HCT116 (cell line): ENCODE data around the gene TMEM203. TPM values are rescaled to one million over a fixed set of nuclear protein-coding genes. Genes with fewer than 3 reads are reported as not detected.
A peak's percentile ranks its signal among the peaks of the same experiment; 100 is the strongest.

Experiments used
- ATAC-seq: fragments of 200-7000 bp; cut with Tn5 transposase; 2 replicates; pipeline ENCODE4 v1.9.1; 2020; ENCODE audit warnings: mild to moderate bottlenecking, moderate library complexity
- BruUV-seq: library from RNA; stranded (reverse); fragments of 400-500 nt; replicated peaks from 2 replicates; lab custom pipeline; 2021; lab: Mats Ljungman, UMichigan
- CTCF ChIA-PET: fragments of 300-600 bp; sonication (Branson Sonifier 250); formaldehyde crosslinking; loops from one replicate; lab custom pipeline; 2021; ENCODE audit warnings: antibody characterized with exemption; lab: Charles Lee
- POLR2A ChIA-PET: fragments of 300-600, 350-600 bp; sonication (Branson Sonifier 250); formaldehyde crosslinking; loops from one replicate; lab custom pipeline; 2021; ENCODE audit warnings: antibody characterized with exemption; lab: Charles Lee
- RAD21 ChIA-PET, 2 experiments: fragments of 300-600 bp; sonication (Branson Sonifier 250); formaldehyde crosslinking; loops; one replicate each; lab custom pipeline; 2023; ENCODE audit warnings: low total read pairs in 2 of 2; ENCODE audit not compliant: uncharacterized antibody in 2 of 2, unreplicated experiment in 2 of 2, low non-redundant PET in 1 of 2; lab: Charles Lee
- DNase-seq: peaks from one replicate; pipeline ENCODE4 v3.0.0-alpha.2; 2010; ENCODE audit warnings: low read depth, low spot score
- H2AFZ ChIP-seq: fragments of 200-600 bp; shearing (Covaris generic), sonication (generic); 2 replicates; pipeline ENCODE4 v1.6.1; 2017; ENCODE audit warnings: low read depth, mixed run types, mixed read lengths, antibody characterized with exemption, low read length; ENCODE audit not compliant: poor library complexity, severe bottlenecking
- H3K27ac ChIP-seq: 2 replicates; pipeline ENCODE4 v1.5.1; 2012; ENCODE audit warnings: low read depth, low read length
- H3K27me3 ChIP-seq: fragments of 200-600 bp; sonication (generic); 2 replicates; pipeline ENCODE4 v1.6.1; 2016; ENCODE audit warnings: mixed run types, low read length, mixed read lengths; ENCODE audit not compliant: insufficient read depth
- H3K36me3 ChIP-seq, 2 experiments: fragments of 200-500 bp in 1 of 2; fragments of 200-600 bp in 1 of 2; sonication (Bioruptor generic) in 1 of 2; sonication (generic) in 1 of 2; 2 replicates each; pipeline versions ENCODE4 v1.5.1 to v1.6.1; 2014 to 2016; ENCODE audit warnings: low read length in 2 of 2, inconsistent platforms in 1 of 2, mixed read lengths in 1 of 2, mixed run types in 1 of 2; ENCODE audit not compliant: insufficient read depth in 2 of 2, control insufficient read depth in 1 of 2
- H3K4me1 ChIP-seq, 2 experiments: fragments of 200-600 bp in 1 of 2; sonication (generic) in 1 of 2; 2 replicates each; pipeline versions ENCODE4 v1.5.1 to v1.6.1; 2012 to 2017; ENCODE audit warnings: low read length in 2 of 2, inconsistent platforms in 1 of 2, mild to moderate bottlenecking in 1 of 2, mixed read lengths in 1 of 2, mixed run types in 1 of 2, moderate library complexity in 1 of 2; ENCODE audit not compliant: insufficient read depth in 2 of 2, control insufficient read depth in 1 of 2
- H3K4me2 ChIP-seq: fragments of 200-600 bp; sonication (generic); 2 replicates; pipeline ENCODE4 v1.6.1; 2017; ENCODE audit warnings: mixed run types, low read length, mixed read lengths
- H3K4me3 ChIP-seq, 2 experiments: fragments of 200-600 bp in 1 of 2; sonication (generic) in 1 of 2; replicated peaks in 1 of 2; 2 replicates each; pipeline ENCODE4 v1.5.1; 2011 to 2016; ENCODE audit warnings: low read length in 2 of 2, control low read depth in 1 of 2, low read depth in 1 of 2, mild to moderate bottlenecking in 1 of 2, mixed read lengths in 1 of 2, mixed run types in 1 of 2
- H3K79me2 ChIP-seq: fragments of 200-600 bp; sonication (generic); 2 replicates; pipeline ENCODE4 v1.6.1; 2017; ENCODE audit warnings: mild to moderate bottlenecking, mixed run types, low read length, moderate library complexity, mixed read lengths; ENCODE audit not compliant: insufficient read depth
- H3K9ac ChIP-seq: fragments of 200-600 bp; sonication (generic); 2 replicates; pipeline ENCODE4 v1.6.1; 2016; ENCODE audit warnings: low read length, mixed read lengths
- H3K9me2 ChIP-seq: fragments of 200-600 bp; sonication (generic), shearing (Covaris generic); 2 replicates; pipeline ENCODE4 v1.6.1; 2017; ENCODE audit warnings: mixed run types, mild to moderate bottlenecking, moderate library complexity; ENCODE audit not compliant: insufficient read depth
- H3K9me3 ChIP-seq, 2 experiments: fragments of 200-500 bp in 1 of 2; fragments of 200-600 bp in 1 of 2; sonication (Bioruptor generic) in 1 of 2; sonication (generic) in 1 of 2; 2 replicates each; pipeline ENCODE4 v1.6.1; 2014 to 2017; ENCODE audit warnings: low read length in 2 of 2, mixed read lengths in 2 of 2, inconsistent platforms in 1 of 2, low read depth in 1 of 2, mild to moderate bottlenecking in 1 of 2, mixed run types in 1 of 2, moderate library complexity in 1 of 2; ENCODE audit not compliant: control insufficient read depth in 1 of 2, insufficient read depth in 1 of 2
- H4K20me1 ChIP-seq: fragments of 200-600 bp; sonication (generic), shearing (Covaris generic); 2 replicates; pipeline ENCODE4 v1.6.1; 2017; ENCODE audit warnings: mixed run types, mild to moderate bottlenecking, moderate library complexity; ENCODE audit not compliant: insufficient read depth
- FOSL1 ChIP-seq: IDR thresholded peaks from 2 replicates; pipeline ENCODE4 v1.6.1; 2012; ENCODE audit warnings: low read depth
- JUND ChIP-seq: IDR thresholded peaks from 2 replicates; pipeline ENCODE4 v1.6.1; 2012
- POLR2A ChIP-seq: IDR thresholded peaks from 2 replicates; pipeline ENCODE4 v1.7.0; 2011; ENCODE audit warnings: borderline replicate concordance; ENCODE audit not compliant: insufficient read depth, insufficient read length; ENCODE audit errors: extremely low read depth
- POLR2AphosphoS5 ChIP-seq: IDR thresholded peaks from 2 replicates; pipeline ENCODE4 v1.6.1; 2011; ENCODE audit warnings: mild to moderate bottlenecking, low read depth, low read length, moderate library complexity
- intact Hi-C: fragments of 100-400 bp; cut with micrococcal nuclease; formaldehyde crosslinking; loops from 2 replicates; pipeline ENCODE4 v1.10.0; 2022
- total RNA-seq: library from RNA; stranded (reverse); gene quantifications from one replicate; pipeline ENCODE4 v1.2.1, GENCODE V29; 2021; ENCODE audit not compliant: unreplicated experiment

Gene TMEM203
- total RNA-seq, 1 experiment from 2014 or later = 45.0 TPM

DNA sequence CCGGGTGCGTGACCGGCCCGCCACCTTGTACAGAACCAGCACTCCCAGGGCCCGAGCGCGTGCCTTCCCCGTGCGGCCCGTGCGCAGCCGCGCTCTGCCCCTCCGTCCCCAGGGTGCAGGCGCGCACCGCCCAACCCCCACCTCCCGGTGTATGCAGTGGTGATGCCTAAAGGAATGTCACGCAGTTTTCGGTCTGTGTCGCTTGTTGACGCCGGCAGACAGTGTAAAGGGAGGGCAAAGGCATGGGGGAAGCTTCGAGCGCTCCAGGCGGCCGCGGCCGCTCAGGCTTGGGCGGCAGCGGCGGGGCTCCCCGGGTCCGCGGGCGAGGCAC is 36.9 kb downstream of the TMEM203 start:
- Histone ChIP-seq H2AFZ (no peak overlapping the region), H3K9ac (peak overlapping the region; percentile 58), H3K27me3 (no peaks in the 10 kb centered on the region), H3K4me2 (peak overlapping the region; percentile 84), H3K9me2 (no peaks in the 10 kb centered on the region), H3K4me1 (peaks cover 17 to 44% of the 10 kb centered on the region in 2 experiments), H3K9me3 (no peaks in the 10 kb centered on the region), H3K27ac (peak overlapping the region; percentile 65; the same call in 1 of the 2 replicates), H3K4me3 (peak overlapping the region; percentile 41 to 60), H3K79me2 (no peaks in the 10 kb centered on the region), H4K20me1 (no peaks in the 10 kb centered on the region), H3K36me3 (no peaks in the 10 kb centered on the region)
- ChIA-PET CTCF (interaction anchor here (0.9 to 1.9 kb wide), 2 partner anchors 20 to 59 kb away, joined by 4 read pairs; partner anchors contain the start of genes ANAPC2, RNF224 and SSNA1), POLR2A (interaction anchor here (0.9 to 3.4 kb wide), 4 partner anchors 8 to 101 kb away, joined by 3 to 12 read pairs (median 4); partner anchors contain the start of gene SSNA1), RAD21 (no interaction called here)
- intact Hi-C loops = no loop called here
- TF ChIP-seq POLR2AphosphoS5 (peak; percentile 11; the same call in 1 of the 2 replicates), JUND (no peak)
- BruUV-seq = no TSS peak
- DNase-seq (no peak), ATAC-seq (peak; percentile 46)

DNA sequence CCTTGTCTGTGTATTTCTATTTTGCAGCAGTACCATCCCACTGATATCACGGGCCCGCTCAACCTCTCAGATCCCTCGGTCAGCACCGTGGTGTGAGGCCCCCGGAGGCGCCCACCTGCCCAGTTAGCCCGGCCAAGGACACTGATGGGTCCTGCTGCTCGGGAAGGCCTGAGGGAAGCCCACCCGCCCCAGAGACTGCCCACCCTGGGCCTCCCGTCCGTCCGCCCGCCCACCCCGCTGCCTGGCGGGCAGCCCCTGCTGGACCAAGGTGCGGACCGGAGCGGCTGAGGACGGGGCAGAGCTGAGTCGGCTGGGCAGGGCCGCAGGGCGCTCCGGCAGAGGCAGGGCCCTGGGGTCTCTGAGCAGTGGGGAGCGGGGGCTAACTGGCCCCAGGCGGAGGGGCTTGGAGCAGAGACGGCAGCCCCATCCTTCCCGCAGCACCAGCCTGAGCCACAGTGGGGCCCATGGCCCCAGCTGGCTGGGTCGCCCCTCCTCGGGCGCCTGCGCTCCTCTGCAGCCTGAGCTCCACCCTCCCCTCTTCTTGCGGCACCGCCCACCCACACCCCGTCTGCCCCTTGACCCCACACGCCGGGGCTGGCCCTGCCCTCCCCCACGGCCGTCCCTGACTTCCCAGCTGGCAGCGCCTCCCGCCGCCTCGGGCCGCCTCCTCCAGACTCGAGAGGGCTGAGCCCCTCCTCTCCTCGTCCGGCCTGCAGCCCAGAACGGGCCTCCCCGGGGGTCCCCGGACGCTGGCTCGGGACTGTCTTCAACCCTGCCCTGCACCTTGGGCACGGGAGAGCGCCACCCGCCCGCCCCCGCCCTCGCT is 37.5 kb downstream of the TMEM203 start:
- ChIA-PET RAD21 (no interaction called here), CTCF (interaction anchor here (0.9 kb wide), 1 partner anchor 21 kb away, joined by 4 read pairs; the partner anchor contains the start of genes ANAPC2 and SSNA1), POLR2A (interaction anchor here (0.7 to 3.4 kb wide), 4 partner anchors 9 to 98 kb away, joined by 3 to 12 read pairs (median 4); partner anchors contain the start of genes SAPCD2 and SSNA1)
- H3K4me3 ChIP-seq = peak overlapping the region; percentile 41 to 60; a peak in 3 of 4 replicates
- peaks cover 18 to 50% of the 10 kb centered on the region in 2 experiments for H3K4me1 ChIP-seq
- ATAC-seq (peak; percentile 29), DNase-seq (no peak)
- no peaks in the 10 kb centered on the region for H3K9me3 ChIP-seq
- no peaks in the 10 kb centered on the region for H3K9me2 ChIP-seq
- H3K27me3 ChIP-seq = no peaks in the 10 kb centered on the region
- intact Hi-C loops = no loop called here
- no peak overlapping the region for H2AFZ ChIP-seq
- BruUV-seq = no TSS peak
- H3K27ac ChIP-seq = no peak overlapping the region; the same call in 1 of the 2 replicates
- TF ChIP-seq FOSL1 (no peak), POLR2AphosphoS5 (peak; percentile 46), POLR2A (peak; percentile 20)
- H3K36me3 ChIP-seq = no peaks in the 10 kb centered on the region
- no peaks in the 10 kb centered on the region for H3K79me2 ChIP-seq
- peak overlapping the region; percentile 14; the same call in 1 of the 2 replicates for H3K9ac ChIP-seq
- peak overlapping the region; percentile 84 for H3K4me2 ChIP-seq
- H4K20me1 ChIP-seq = no peaks in the 10 kb centered on the region
